B cell (primary cell): ENCODE results near the gene SCGB2B2. TPM values are rescaled to one million over a fixed set of nuclear protein-coding genes. Genes with fewer than 3 reads are reported as not detected.

Source experiments
- ATAC-seq: fragments of 200-7000 bp; cut with Tn5 transposase; one replicate; pipeline ENCODE4 v1.10.0; 2021; ENCODE audit warnings: low read depth, mild to moderate bottlenecking, moderate number of reproducible peaks, moderate library complexity
- CTCF ChIA-PET: fragments of 350-600 bp; sonication (Branson Sonifier 250); formaldehyde crosslinking; loops from one replicate; lab custom pipeline; 2021; ENCODE audit warnings: antibody characterized with exemption, inconsistent platforms; lab: Charles Lee
- POLR2A ChIA-PET: fragments of 350-600 bp; sonication (Branson Sonifier 250); formaldehyde crosslinking; loops from one replicate; lab custom pipeline; 2021; ENCODE audit warnings: antibody characterized with exemption; lab: Charles Lee
- DNase-seq: peaks from one replicate; pipeline ENCODE4 v3.0.0; 2013
- H2AFZ ChIP-seq: 2 replicates; pipeline ENCODE4 v1.6.1; 2012; ENCODE audit warnings: mild to moderate bottlenecking, low read depth, low read length; ENCODE audit not compliant: insufficient read depth, poor library complexity, severe bottlenecking
- H3K27ac ChIP-seq, 2 donors: 1 replicate in 1 of 2; 2 replicates in 1 of 2; pipeline ENCODE4 v1.5.1; 2012 to 2013; ENCODE audit warnings: low read length in 2 of 2, mild to moderate bottlenecking in 2 of 2, moderate library complexity in 1 of 2
- H3K27me3 ChIP-seq, 4 experiments: fragments of 200-600 bp in 1 of 4; sonication (generic) in 1 of 4; replicated peaks in 1 of 4; 1 replicate in 2 of 4; 2 replicates in 2 of 4; pipeline versions ENCODE4 v1.6.1 to v1.7.0; 2013 to 2016; ENCODE audit warnings: low read length in 3 of 4, mild to moderate bottlenecking in 2 of 4, mixed read lengths in 1 of 4, moderate library complexity in 1 of 4; ENCODE audit not compliant: insufficient read depth in 4 of 4, control insufficient read depth in 3 of 4; ENCODE audit errors: control extremely low read depth in 1 of 4
- H3K36me3 ChIP-seq, 2 experiments: replicated peaks in 1 of 2; 1 replicate in 1 of 2; 2 replicates in 1 of 2; pipeline versions ENCODE4 v1.6.1 to v1.7.1; 2013; ENCODE audit warnings: low read length in 1 of 2; ENCODE audit not compliant: insufficient read depth in 2 of 2, control insufficient read depth in 1 of 2; ENCODE audit errors: control extremely low read depth in 1 of 2, extremely low read depth in 1 of 2
- H3K4me1 ChIP-seq, 2 donors: fragments of 200-600 bp in 1 of 2; sonication (generic) in 1 of 2; 1 replicate in 1 of 2; 2 replicates in 1 of 2; pipeline versions ENCODE4 v1.5.1 to v1.6.1; 2013 to 2017; ENCODE audit warnings: low read length in 2 of 2; ENCODE audit not compliant: control insufficient read depth in 2 of 2, insufficient read depth in 2 of 2
- H3K4me2 ChIP-seq: replicated peaks from 2 replicates; pipeline ENCODE3; 2012; ENCODE audit warnings: mild to moderate bottlenecking, low read depth, low read length; ENCODE audit not compliant: poor library complexity, severe bottlenecking
- H3K4me3 ChIP-seq, 5 experiments: fragments of 200-600 bp in 1 of 5; sonication (generic) in 1 of 5; 1 replicate in 3 of 5; 2 replicates in 2 of 5; pipeline versions ENCODE4 v1.5.1 to v1.7.0; 2011 to 2016; ENCODE audit warnings: low read length in 4 of 5, mild to moderate bottlenecking in 4 of 5, low read depth in 2 of 5, control low read depth in 1 of 5, moderate library complexity in 1 of 5; ENCODE audit not compliant: insufficient read depth in 1 of 5; ENCODE audit errors: control extremely low read depth in 1 of 5, extremely low read depth in 1 of 5
- H3K79me2 ChIP-seq: fragments of 200-600 bp; sonication (generic); one replicate; pipeline ENCODE4 v1.6.0; 2016; ENCODE audit warnings: low read length; ENCODE audit not compliant: control insufficient read depth, insufficient read depth
- H3K9ac ChIP-seq: fragments of 200-600 bp; sonication (generic); 2 replicates; pipeline ENCODE4 v1.6.1; 2017; ENCODE audit warnings: mild to moderate bottlenecking, low read length, moderate library complexity
- H3K9me3 ChIP-seq, 3 donors: one replicate each; pipeline versions ENCODE4 v1.6.1 to v1.7.1; 2013; ENCODE audit warnings: low read length in 2 of 3; ENCODE audit not compliant: control insufficient read depth in 2 of 3, insufficient read depth in 1 of 3; ENCODE audit errors: control extremely low read depth in 1 of 3
- H4K20me1 ChIP-seq: 2 replicates; pipeline ENCODE4 v1.6.0; 2012; ENCODE audit warnings: mild to moderate bottlenecking, low read length; ENCODE audit not compliant: insufficient read depth, control insufficient read depth, poor library complexity, severe bottlenecking
- H3K27ac Mint-ChIP-seq: one replicate; pipeline ENCODE4 v1.8.0; 2021; ENCODE audit warnings: mixed read lengths
- H3K27me3 Mint-ChIP-seq: one replicate; pipeline ENCODE4 v1.8.0; 2021; ENCODE audit warnings: mixed read lengths
- H3K4me1 Mint-ChIP-seq: one replicate; pipeline ENCODE4 v1.8.0; 2021; ENCODE audit warnings: mixed read lengths
- H3K4me3 Mint-ChIP-seq: one replicate; pipeline ENCODE4 v1.8.0; 2021; ENCODE audit warnings: mixed read lengths
- H3K9me3 Mint-ChIP-seq: one replicate; pipeline ENCODE4 v1.8.0; 2022; ENCODE audit warnings: mixed read lengths; ENCODE audit not compliant: insufficient read depth
- EZH2 ChIP-seq: IDR thresholded peaks from 2 replicates; pipeline ENCODE4 v1.6.1; 2012; ENCODE audit warnings: borderline replicate concordance, low read depth, mild to moderate bottlenecking, moderate library complexity, low read length; ENCODE audit not compliant: insufficient read depth, poor library complexity, severe bottlenecking
- WGBS: methylation state at CpG from one replicate; pipeline ENCODE4 v1.1.5; 2013; ENCODE audit warnings: missing lambda C conversion rate; ENCODE audit not compliant: insufficient coverage; 5-methylcytosine and 5-hydroxymethylcytosine counted together
- intact Hi-C: fragments of 100-400 bp; cut with micrococcal nuclease; formaldehyde crosslinking; loops from one replicate; pipeline ENCODE4 v1.10.0; 2022
- polyA plus RNA-seq: library from polyadenylated mRNA; depleted of rRNA; stranded (reverse); fragments of >200 nt; gene quantifications from 2 replicates; pipeline ENCODE4 v1.2.3, GENCODE V29; 2012
- total RNA-seq, 2 donors: library from RNA; stranded (reverse); fragments of 120-200 nt in 1 of 2; gene quantifications; 1 replicate in 1 of 2; 2 replicates in 1 of 2; pipeline versions ENCODE4 v1.2.3 to v1.2.4, GENCODE V29; 2013 to 2022
- TF ChIP-seq, protein P1 (sequence below): fragments of 200-600 bp; IDR thresholded peaks from one replicate; pipeline ENCODE4 v1.8.0; 2022; ENCODE audit warnings: antibody characterized with exemption, mild to moderate bottlenecking

Gene SCGB2B2
- total and polyA plus RNA-seq, 2 donors (not counting 1 experiment from before 2014, with no cell fraction given) = 0.21 to 0.91 TPM

DNA sequence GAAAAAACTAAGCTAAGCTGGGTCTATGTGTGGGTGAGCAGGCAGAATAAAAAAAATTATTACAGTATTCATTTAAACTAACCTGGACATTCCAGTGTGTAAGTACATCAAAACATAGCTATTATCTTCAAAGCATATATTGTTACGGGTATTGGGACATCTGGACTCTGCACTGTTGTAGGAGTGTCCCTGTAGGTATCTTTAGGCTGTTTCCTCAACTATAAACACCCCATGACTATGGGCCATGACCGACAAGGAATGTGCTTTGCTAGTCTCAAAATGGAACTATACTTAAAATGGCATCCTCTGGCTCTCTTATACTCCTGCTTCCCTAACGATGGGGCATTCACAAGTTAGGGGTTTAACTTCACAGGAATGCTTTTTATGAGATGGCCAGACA is 3.4 kb downstream of the SCGB2B2 start:
- no peak overlapping the region for H3K4me2 ChIP-seq

DNA sequence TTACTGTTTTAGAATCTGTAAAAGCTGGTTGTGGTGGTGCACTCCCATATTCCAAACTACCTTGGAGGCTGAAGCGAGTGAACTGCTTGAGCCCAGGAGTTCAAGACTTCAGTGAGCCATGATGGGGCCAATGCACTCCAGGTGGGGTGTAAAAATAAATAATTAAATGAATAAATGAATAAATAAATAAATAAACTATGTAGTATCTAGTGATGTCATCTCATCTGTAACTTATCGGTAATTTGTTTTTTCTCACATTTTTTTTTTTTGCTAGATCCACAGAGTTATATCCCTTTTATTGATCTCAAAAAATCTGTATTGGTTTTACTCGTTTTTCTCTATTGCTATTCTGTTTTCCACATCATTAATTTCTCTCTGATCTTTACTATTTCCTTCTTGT is 5.0 kb downstream of the SCGB2B2 start:
- no peak overlapping the region for H2AFZ ChIP-seq
- H3K27ac ChIP-seq = no peak overlapping the region
- Mint-ChIP-seq H3K27me3 (peaks cover 14% of the 10 kb centered on the region), H3K4me3 (no peak overlapping the region), H3K4me1 (peaks cover 10% of the 10 kb centered on the region), H3K9me3 (peaks cover 2% of the 10 kb centered on the region), H3K27ac (no peak overlapping the region)
- H3K36me3 ChIP-seq = no peaks in the 10 kb centered on the region
- no peak overlapping the region for H3K9ac ChIP-seq
- no peaks in the 10 kb centered on the region for H4K20me1 ChIP-seq
- intact Hi-C loops = no loop called here
- peaks cover 0 to 9% (median 1%) of the 10 kb centered on the region in 3 donors for H3K9me3 ChIP-seq
- ChIA-PET POLR2A (no interaction called here), CTCF (interaction anchor here (1.2 kb wide), 1 partner anchor 33 kb away, joined by 3 read pairs; no protein-coding TSS in a partner anchor)
- H3K4me2 ChIP-seq = no peak overlapping the region
- ATAC-seq = no peak
- H3K4me3 ChIP-seq = no peak overlapping the region
- H3K4me1 ChIP-seq = peaks cover 6 to 13% of the 10 kb centered on the region in 2 donors
- H3K79me2 ChIP-seq = no peaks in the 10 kb centered on the region
- no peak for DNase-seq
- WGBS = no CpG with 5 or more reads among the region's 3 CpGs
- TF ChIP-seq EZH2 = no peak
- TF ChIP-seq, protein P1, sequence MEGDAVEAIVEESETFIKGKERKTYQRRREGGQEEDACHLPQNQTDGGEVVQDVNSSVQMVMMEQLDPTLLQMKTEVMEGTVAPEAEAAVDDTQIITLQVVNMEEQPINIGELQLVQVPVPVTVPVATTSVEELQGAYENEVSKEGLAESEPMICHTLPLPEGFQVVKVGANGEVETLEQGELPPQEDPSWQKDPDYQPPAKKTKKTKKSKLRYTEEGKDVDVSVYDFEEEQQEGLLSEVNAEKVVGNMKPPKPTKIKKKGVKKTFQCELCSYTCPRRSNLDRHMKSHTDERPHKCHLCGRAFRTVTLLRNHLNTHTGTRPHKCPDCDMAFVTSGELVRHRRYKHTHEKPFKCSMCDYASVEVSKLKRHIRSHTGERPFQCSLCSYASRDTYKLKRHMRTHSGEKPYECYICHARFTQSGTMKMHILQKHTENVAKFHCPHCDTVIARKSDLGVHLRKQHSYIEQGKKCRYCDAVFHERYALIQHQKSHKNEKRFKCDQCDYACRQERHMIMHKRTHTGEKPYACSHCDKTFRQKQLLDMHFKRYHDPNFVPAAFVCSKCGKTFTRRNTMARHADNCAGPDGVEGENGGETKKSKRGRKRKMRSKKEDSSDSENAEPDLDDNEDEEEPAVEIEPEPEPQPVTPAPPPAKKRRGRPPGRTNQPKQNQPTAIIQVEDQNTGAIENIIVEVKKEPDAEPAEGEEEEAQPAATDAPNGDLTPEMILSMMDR = no peak
- H3K27me3 ChIP-seq = peaks cover 0 to 16% (median 0%) of the 10 kb centered on the region in 4 experiments

More for the DNA sequence above, 3.4 kb downstream of the SCGB2B2 start:
- Histone ChIP-seq H3K36me3 (no peaks in the 10 kb centered on the region), H3K9me3 (peaks cover 0 to 9% (median 1%) of the 10 kb centered on the region in 3 donors), H3K27me3 (peaks cover 0 to 16% (median 0%) of the 10 kb centered on the region in 4 experiments), H3K9ac (no peak overlapping the region), H2AFZ (no peak overlapping the region), H3K27ac (no peak overlapping the region), H3K4me3 (no peak overlapping the region), H3K79me2 (peaks cover 6% of the 10 kb centered on the region), H3K4me1 (peaks cover 10 to 14% of the 10 kb centered on the region in 2 donors), H4K20me1 (no peaks in the 10 kb centered on the region)
- CTCF ChIA-PET = no interaction called here
- Mint-ChIP-seq H3K27ac (no peak overlapping the region), H3K4me1 (peaks cover 13% of the 10 kb centered on the region), H3K4me3 (no peak overlapping the region), H3K27me3 (peaks cover 14% of the 10 kb centered on the region), H3K9me3 (peaks cover 2% of the 10 kb centered on the region)
- WGBS = 58% methylated on average over 2 of the region's 3 CpGs
- TF ChIP-seq EZH2 = no peak
- TF ChIP-seq, protein P1 = no peak
- DNase-seq (no peak), ATAC-seq (no peak)
- intact Hi-C loops = no loop called here
- POLR2A ChIA-PET = no interaction called here
